ENCODE data around the gene KCNK5. TPM values are rescaled to one million over a fixed set of nuclear protein-coding genes. Genes with fewer than 3 reads are reported as not detected.

Gene KCNK5
- total RNA-seq, 2 donors from 2014 or later = 29.8 to 32.2 TPM

DNA sequence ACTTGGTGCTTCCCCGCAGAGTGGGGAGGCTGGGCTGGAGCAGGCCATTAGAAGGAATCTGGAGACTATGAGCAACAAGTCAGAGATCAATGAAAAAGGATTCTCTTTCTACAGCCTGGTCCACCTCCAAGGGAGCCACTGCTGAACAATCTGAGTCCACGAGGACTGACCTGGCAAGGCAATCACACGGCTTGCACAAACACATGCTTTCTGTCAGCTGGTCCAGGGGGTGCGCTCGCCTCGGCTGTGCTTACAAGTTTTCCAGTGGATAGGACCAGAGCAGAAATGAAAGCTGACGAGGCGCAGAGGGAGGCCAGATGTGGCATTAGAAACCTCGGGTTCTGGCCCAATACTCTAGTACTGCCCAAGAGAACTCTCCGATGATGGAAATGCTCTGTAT lies 18.1 kb downstream of the KCNK5 start:
- WGBS, 2 experiments (ENCODE audit: insufficient coverage in 1 of 2, insufficient read length in 1 of 2) = 94 to 95% methylated on average over 9 to 10 of the region's 10 CpGs
- no peak for DNase-seq
- Mint-ChIP-seq H3K4me1 (peaks cover 71% of the 10 kb centered on the region), H3K9me3 (no peaks in the 10 kb centered on the region), H3K4me3 (no peak overlapping the region), H3K27ac (no peak overlapping the region), H3K27me3 (ENCODE audit: insufficient read depth) (no peaks in the 10 kb centered on the region), H3K36me3 (ENCODE audit: low read depth) (peaks cover 34% of the 10 kb centered on the region)
- TF ChIP-seq, protein P1, sequence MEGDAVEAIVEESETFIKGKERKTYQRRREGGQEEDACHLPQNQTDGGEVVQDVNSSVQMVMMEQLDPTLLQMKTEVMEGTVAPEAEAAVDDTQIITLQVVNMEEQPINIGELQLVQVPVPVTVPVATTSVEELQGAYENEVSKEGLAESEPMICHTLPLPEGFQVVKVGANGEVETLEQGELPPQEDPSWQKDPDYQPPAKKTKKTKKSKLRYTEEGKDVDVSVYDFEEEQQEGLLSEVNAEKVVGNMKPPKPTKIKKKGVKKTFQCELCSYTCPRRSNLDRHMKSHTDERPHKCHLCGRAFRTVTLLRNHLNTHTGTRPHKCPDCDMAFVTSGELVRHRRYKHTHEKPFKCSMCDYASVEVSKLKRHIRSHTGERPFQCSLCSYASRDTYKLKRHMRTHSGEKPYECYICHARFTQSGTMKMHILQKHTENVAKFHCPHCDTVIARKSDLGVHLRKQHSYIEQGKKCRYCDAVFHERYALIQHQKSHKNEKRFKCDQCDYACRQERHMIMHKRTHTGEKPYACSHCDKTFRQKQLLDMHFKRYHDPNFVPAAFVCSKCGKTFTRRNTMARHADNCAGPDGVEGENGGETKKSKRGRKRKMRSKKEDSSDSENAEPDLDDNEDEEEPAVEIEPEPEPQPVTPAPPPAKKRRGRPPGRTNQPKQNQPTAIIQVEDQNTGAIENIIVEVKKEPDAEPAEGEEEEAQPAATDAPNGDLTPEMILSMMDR (conservative IDR thresholded peaks at IDR 0.05) = no peak
- no peak overlapping the region for H3K27ac ChIP-seq (ENCODE audit: low read depth, low read length)
- no peaks in the 10 kb centered on the region for H3K9me3 ChIP-seq (ENCODE audit: control insufficient read depth, low read length)
- no peaks in the 10 kb centered on the region for H3K27me3 ChIP-seq (ENCODE audit: control insufficient read depth, insufficient read depth, low read length, poor library complexity, severe bottlenecking)
- peaks cover 13% of the 10 kb centered on the region for H3K36me3 ChIP-seq (ENCODE audit: control insufficient read depth, insufficient read depth, low read length)
- no peak overlapping the region for H3K9ac ChIP-seq (ENCODE audit: extremely low read depth, low read length, poor library complexity, severe bottlenecking)
- H3K4me3 ChIP-seq (ENCODE audit: low read length) = no peak overlapping the region
- H3K4me1 ChIP-seq (ENCODE audit: control insufficient read depth, insufficient read depth, low read length) = peaks cover 18% of the 10 kb centered on the region

DNA sequence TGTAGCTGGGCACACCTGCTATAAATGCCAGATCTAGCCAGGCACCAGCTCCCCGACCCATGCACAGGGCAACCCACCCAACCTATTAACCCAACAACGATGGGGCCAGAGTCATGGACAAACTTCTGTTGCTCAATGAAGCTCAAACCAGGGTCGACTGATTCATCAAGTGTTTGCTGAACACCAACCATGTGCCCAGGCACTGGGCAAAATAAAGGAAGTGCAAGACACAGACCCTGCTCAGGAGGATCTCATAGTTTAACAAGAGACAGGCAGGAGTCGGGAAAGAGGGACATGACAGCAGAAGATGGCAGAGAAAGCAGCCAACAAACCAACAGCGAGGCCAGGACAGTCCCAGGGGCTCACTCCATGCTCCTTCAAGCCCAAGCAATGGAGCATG lies 18.8 kb downstream of the KCNK5 start:
- peaks cover 32% of the 10 kb centered on the region for H3K36me3 Mint-ChIP-seq (ENCODE audit: low read depth)
- H3K4me3 Mint-ChIP-seq = no peak overlapping the region
- H3K27me3 Mint-ChIP-seq (ENCODE audit: insufficient read depth) = no peaks in the 10 kb centered on the region
- H3K4me1 Mint-ChIP-seq = peaks cover 71% of the 10 kb centered on the region
- no peak for DNase-seq
- TF ChIP-seq, protein P1 (conservative IDR thresholded peaks at IDR 0.05) = no peak
- Histone ChIP-seq H3K9me3 (ENCODE audit: control insufficient read depth, low read length) (no peaks in the 10 kb centered on the region), H3K4me1 (ENCODE audit: control insufficient read depth, insufficient read depth, low read length) (peaks cover 13% of the 10 kb centered on the region), H3K27ac (ENCODE audit: low read depth, low read length) (no peak overlapping the region), H3K36me3 (ENCODE audit: control insufficient read depth, insufficient read depth, low read length) (peaks cover 13% of the 10 kb centered on the region), H3K9ac (ENCODE audit: extremely low read depth, low read length, poor library complexity, severe bottlenecking) (no peak overlapping the region), H3K27me3 (ENCODE audit: control insufficient read depth, insufficient read depth, low read length, poor library complexity, severe bottlenecking) (no peaks in the 10 kb centered on the region), H3K4me3 (ENCODE audit: low read length) (no peak overlapping the region)
- no peaks in the 10 kb centered on the region for H3K9me3 Mint-ChIP-seq
- no peak overlapping the region for H3K27ac Mint-ChIP-seq
- 89 to 93% methylated on average over 4 to 5 of the region's 5 CpGs for WGBS, 2 experiments (ENCODE audit: insufficient coverage in 1 of 2, insufficient read length in 1 of 2)

DNA sequence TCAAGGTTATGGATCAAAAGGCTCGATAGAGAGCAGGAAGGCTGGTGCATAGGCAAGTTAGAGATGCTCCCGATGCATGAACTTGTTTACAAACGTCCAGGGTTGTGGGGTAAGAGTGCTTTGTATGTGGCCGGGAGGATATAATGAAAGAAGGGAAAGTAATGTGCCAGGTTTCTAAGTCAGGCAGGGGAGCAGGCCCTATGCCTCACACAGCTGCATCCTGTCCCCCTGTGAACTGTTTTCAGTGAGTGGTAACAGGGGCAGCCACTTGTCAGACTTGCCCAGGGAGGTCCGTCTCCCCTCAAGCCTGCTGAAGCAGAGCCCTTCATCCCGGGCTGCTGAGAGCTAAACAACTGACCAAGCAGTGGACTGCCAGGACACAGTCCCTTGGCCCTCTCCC lies 19.4 kb downstream of the KCNK5 start:
- Mint-ChIP-seq H3K27me3 (ENCODE audit: insufficient read depth) (no peaks in the 10 kb centered on the region), H3K9me3 (no peaks in the 10 kb centered on the region), H3K36me3 (ENCODE audit: low read depth) (peaks cover 32% of the 10 kb centered on the region), H3K27ac (peak overlapping the region; percentile 77), H3K4me1 (peaks cover 71% of the 10 kb centered on the region), H3K4me3 (no peak overlapping the region)
- no peak overlapping the region for H3K27ac ChIP-seq (ENCODE audit: low read depth, low read length)
- no peak for DNase-seq
- TF ChIP-seq, protein P1 (conservative IDR thresholded peaks at IDR 0.05) = no peak
- no peaks in the 10 kb centered on the region for H3K27me3 ChIP-seq (ENCODE audit: control insufficient read depth, insufficient read depth, low read length, poor library complexity, severe bottlenecking)
- H3K4me1 ChIP-seq (ENCODE audit: control insufficient read depth, insufficient read depth, low read length) = peaks cover 13% of the 10 kb centered on the region
- H3K9ac ChIP-seq (ENCODE audit: extremely low read depth, low read length, poor library complexity, severe bottlenecking) = no peak overlapping the region
- peaks cover 13% of the 10 kb centered on the region for H3K36me3 ChIP-seq (ENCODE audit: control insufficient read depth, insufficient read depth, low read length)
- 80 to 88% methylated on average over 4 to 6 of the region's 6 CpGs for WGBS, 2 experiments (ENCODE audit: insufficient coverage in 1 of 2, insufficient read length in 1 of 2)
- H3K4me3 ChIP-seq (ENCODE audit: low read length) = no peak overlapping the region
- no peaks in the 10 kb centered on the region for H3K9me3 ChIP-seq (ENCODE audit: control insufficient read depth, low read length)
